A673 (cell line): Measurements from ENCODE around the gene ZNF689.

ENCODE experiments used
- EZH2 ChIP-seq: fragments of 200-600 bp; sonication (generic); IDR thresholded peaks from 2 replicates; pipeline ENCODE4 v1.6.1; 2017; ENCODE audit warnings: borderline replicate concordance, low read depth, mild to moderate bottlenecking, mixed read lengths, antibody characterized with exemption, low read length; ENCODE audit not compliant: poor library complexity, severe bottlenecking
- TF ChIP-seq, protein P1 (sequence below): fragments of 300-800, 200-600 bp; sonication (generic); conservative IDR thresholded peaks from 2 replicates; pipeline ENCODE4 v1.5.1; 2017; ENCODE audit warnings: low read depth, mild to moderate bottlenecking, antibody characterized with exemption, low read length, moderate library complexity, mixed read lengths

GRCh38 chr16:30553393-30553899, 56.7 kb downstream of the ZNF689 start:
- TF ChIP-seq, protein P1, sequence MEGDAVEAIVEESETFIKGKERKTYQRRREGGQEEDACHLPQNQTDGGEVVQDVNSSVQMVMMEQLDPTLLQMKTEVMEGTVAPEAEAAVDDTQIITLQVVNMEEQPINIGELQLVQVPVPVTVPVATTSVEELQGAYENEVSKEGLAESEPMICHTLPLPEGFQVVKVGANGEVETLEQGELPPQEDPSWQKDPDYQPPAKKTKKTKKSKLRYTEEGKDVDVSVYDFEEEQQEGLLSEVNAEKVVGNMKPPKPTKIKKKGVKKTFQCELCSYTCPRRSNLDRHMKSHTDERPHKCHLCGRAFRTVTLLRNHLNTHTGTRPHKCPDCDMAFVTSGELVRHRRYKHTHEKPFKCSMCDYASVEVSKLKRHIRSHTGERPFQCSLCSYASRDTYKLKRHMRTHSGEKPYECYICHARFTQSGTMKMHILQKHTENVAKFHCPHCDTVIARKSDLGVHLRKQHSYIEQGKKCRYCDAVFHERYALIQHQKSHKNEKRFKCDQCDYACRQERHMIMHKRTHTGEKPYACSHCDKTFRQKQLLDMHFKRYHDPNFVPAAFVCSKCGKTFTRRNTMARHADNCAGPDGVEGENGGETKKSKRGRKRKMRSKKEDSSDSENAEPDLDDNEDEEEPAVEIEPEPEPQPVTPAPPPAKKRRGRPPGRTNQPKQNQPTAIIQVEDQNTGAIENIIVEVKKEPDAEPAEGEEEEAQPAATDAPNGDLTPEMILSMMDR = no peak
- TF ChIP-seq EZH2 = no peak
